Stomach (tissue), 4 donors: Measurements from ENCODE around the gene LARP1.

Experiments used
- EP300 ChIP-seq: sonication (generic); formaldehyde crosslinking; IDR thresholded peaks from one replicate; pipeline ENCODE4 v1.6.1; 2017; ENCODE audit warnings: antibody characterized with exemption
- POLR2A ChIP-seq, 4 donors: fragments of 450-650 bp; IDR thresholded peaks; one replicate each; pipeline ENCODE4 v1.6.1; 2016; ENCODE audit warnings: antibody characterized with exemption in 4 of 4, control low read depth in 2 of 4, mild to moderate bottlenecking in 1 of 4, moderate library complexity in 1 of 4
- POLR2AphosphoS5 ChIP-seq, 3 donors: sonication (generic); formaldehyde crosslinking; IDR thresholded peaks; one replicate each; pipeline ENCODE4 v1.6.1; 2016; ENCODE audit warnings: antibody characterized with exemption in 3 of 3
- TF ChIP-seq, protein P1 (sequence below), 7 experiments: fragments of 450-650 bp in 4 of 7; fragments of 200-600 bp in 3 of 7; sonication (generic) in 3 of 7; IDR thresholded peaks; one replicate each; pipeline ENCODE4 v1.5.1; 2016 to 2019; ENCODE audit warnings: antibody characterized with exemption in 7 of 7, control low read depth in 2 of 7, mild to moderate bottlenecking in 1 of 7

DNA sequence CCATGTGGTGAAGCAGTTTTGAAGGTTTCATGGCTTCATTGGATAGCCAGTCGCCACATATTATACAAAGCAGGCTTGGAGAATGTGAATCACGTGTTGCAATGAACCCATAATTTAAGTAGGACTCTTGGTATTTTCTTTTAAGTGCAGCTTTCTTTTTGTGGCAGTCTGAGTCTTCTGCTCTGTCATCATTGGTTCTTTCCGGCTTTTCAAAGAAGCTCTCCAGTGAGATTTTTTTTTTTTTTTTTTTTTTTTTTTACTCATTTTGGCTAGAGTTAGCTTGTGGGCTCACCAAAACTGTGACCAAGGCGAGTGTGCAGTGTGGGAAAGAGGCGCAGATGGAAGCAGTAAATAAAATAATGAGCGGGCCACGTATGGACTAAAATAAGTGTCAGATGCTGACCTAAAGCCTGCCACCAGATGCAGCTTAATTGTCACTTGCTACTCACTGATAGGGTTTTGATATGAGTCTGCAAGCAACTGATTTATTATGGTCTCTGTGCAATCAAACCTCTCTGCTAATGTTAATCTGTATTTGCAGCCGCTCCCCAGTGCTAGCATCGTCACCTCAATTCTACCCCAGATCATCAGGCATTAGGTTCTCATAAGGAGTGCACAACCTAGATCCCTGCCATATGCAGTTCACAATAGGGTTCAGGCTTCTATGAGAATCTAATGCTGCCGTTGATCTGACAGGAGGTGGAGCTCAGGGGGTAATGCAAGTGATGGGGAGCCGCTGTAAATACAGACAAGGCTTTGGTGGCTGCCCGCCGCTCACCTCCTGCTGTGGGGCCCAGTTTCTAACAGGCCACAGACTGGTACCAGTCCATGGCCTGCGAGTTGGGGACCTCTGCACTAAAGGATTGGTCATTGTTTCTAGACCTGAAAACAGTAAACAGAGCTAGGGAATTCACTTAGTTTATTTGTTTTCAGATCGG is 45.5 kb upstream of the LARP1 start:
- TF ChIP-seq POLR2A (IDR thresholded peaks at IDR 0.05) (no peak), POLR2AphosphoS5 (IDR thresholded peaks at IDR 0.05) (no peak), EP300 (no peak)
- TF ChIP-seq, protein P1, sequence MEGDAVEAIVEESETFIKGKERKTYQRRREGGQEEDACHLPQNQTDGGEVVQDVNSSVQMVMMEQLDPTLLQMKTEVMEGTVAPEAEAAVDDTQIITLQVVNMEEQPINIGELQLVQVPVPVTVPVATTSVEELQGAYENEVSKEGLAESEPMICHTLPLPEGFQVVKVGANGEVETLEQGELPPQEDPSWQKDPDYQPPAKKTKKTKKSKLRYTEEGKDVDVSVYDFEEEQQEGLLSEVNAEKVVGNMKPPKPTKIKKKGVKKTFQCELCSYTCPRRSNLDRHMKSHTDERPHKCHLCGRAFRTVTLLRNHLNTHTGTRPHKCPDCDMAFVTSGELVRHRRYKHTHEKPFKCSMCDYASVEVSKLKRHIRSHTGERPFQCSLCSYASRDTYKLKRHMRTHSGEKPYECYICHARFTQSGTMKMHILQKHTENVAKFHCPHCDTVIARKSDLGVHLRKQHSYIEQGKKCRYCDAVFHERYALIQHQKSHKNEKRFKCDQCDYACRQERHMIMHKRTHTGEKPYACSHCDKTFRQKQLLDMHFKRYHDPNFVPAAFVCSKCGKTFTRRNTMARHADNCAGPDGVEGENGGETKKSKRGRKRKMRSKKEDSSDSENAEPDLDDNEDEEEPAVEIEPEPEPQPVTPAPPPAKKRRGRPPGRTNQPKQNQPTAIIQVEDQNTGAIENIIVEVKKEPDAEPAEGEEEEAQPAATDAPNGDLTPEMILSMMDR (IDR thresholded peaks at IDR 0.05): no peak
